Karpas-422 (cell line): Measurements from ENCODE around the gene GAK. TPM values are rescaled to one million over a fixed set of nuclear protein-coding genes. Genes with fewer than 3 reads are reported as not detected.
A peak's percentile ranks its signal among the peaks of the same experiment; 100 is the strongest.
"Not testable (repeated sequence)": the region's sequence is repeated elsewhere in the genome, so short reads cannot be mapped to it uniquely, and the experiment has no call there.

ENCODE experiments used
- DNase-seq: peaks from one replicate; pipeline ENCODE4 v3.0.0-alpha.2; 2015
- H2AFZ ChIP-seq: fragments of 200-600 bp; sonication (generic); 2 replicates; pipeline ENCODE4 v1.6.1; 2014; ENCODE audit warnings: antibody characterized with exemption, low read length, mixed read lengths
- H3K27ac ChIP-seq: fragments of 200-600 bp; sonication (generic); 2 replicates; pipeline ENCODE4 v1.5.1; 2014; ENCODE audit warnings: mild to moderate bottlenecking, low read length, moderate library complexity
- H3K27me3 ChIP-seq: fragments of 200-600 bp; sonication (generic); 2 replicates; pipeline ENCODE4 v1.6.1; 2014; ENCODE audit warnings: low read length, mixed read lengths
- H3K36me3 ChIP-seq: fragments of 200-600 bp; sonication (generic); 2 replicates; pipeline ENCODE4 v1.6.1; 2014; ENCODE audit warnings: low read length, mixed read lengths; ENCODE audit not compliant: insufficient read depth
- H3K4me1 ChIP-seq: fragments of 200-600 bp; sonication (generic); 2 replicates; pipeline ENCODE4 v1.6.1; 2014; ENCODE audit warnings: mild to moderate bottlenecking, low read length, mixed read lengths
- H3K4me2 ChIP-seq: fragments of 200-600 bp; sonication (generic); 2 replicates; pipeline ENCODE4 v1.6.1; 2014; ENCODE audit warnings: low read length, low read depth, mild to moderate bottlenecking; ENCODE audit not compliant: poor library complexity, severe bottlenecking
- H3K4me3 ChIP-seq: fragments of 200-600 bp; sonication (generic); 2 replicates; pipeline ENCODE4 v1.5.1; 2014; ENCODE audit warnings: mild to moderate bottlenecking, antibody characterized with exemption, low read length, mixed read lengths
- H3K79me2 ChIP-seq: fragments of 200-600 bp; sonication (generic); 2 replicates; pipeline ENCODE4 v1.6.1; 2014; ENCODE audit warnings: mild to moderate bottlenecking, low read length, mixed read lengths
- H3K9ac ChIP-seq: fragments of 200-600 bp; sonication (generic); 2 replicates; pipeline ENCODE4 v1.6.0; 2014; ENCODE audit warnings: low read length
- H3K9me2 ChIP-seq: fragments of 200-600 bp; sonication (generic), shearing (Covaris generic); replicated peaks from 2 replicates; pipeline ENCODE4 v1.6.0; 2014; ENCODE audit warnings: mild to moderate bottlenecking, low read length, moderate library complexity; ENCODE audit not compliant: insufficient read depth
- H3K9me3 ChIP-seq: fragments of 300-700, 200-600 bp; sonication (generic); 2 replicates; pipeline ENCODE4 v1.6.1; 2014; ENCODE audit warnings: low read length, mixed read lengths
- H4K20me1 ChIP-seq: fragments of 200-600 bp; sonication (generic); 2 replicates; pipeline ENCODE4 v1.6.1; 2014; ENCODE audit warnings: mild to moderate bottlenecking, antibody characterized with exemption, low read length, low read depth; ENCODE audit not compliant: insufficient read depth
- total RNA-seq: library from RNA; depleted of rRNA; stranded (reverse); fragments of >200 nt; shearing (Covaris generic); gene quantifications from 2 replicates; pipeline ENCODE4 v1.2.3, GENCODE V29; 2014; ENCODE audit warnings: low replicate concordance

The GAK gene
- total RNA-seq, 1 experiment from 2014 or later, result 48.8 TPM

DNA sequence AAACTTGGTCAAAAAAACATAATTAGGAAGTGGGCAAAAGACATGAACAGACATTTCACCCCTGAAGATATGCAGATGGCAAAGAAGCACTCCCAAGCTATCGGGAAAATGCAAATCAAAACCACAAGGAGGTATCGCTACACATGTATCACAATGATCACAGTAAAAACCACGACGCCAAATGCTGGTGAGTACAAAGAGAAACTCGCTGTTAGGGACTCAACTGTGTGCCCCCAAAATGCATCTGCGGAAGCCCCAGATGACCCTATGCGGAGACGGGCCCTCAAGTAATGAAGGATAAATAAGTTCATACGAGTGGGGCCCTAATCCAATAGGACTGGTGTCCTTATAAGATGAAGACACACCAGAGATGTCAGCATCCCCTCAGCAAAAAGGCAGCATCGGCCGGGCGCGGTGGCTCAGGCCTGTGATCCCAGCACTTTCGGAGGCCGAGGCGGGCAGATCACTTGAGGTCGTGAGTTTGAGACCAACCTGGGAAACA, 10.2 kb downstream of the GAK start:
- DNase-seq, result no peak
- H3K27ac ChIP-seq, result no peak overlapping the region
- H3K4me2 ChIP-seq, result no peak overlapping the region
- H3K9me3 ChIP-seq, result 0 out of 2 replicates have a peak, but pooled peaks cover 3% of the 10 kb centered on the region
- H3K27me3 ChIP-seq, result no peaks in the 10 kb centered on the region
- H4K20me1 ChIP-seq, result peaks cover 12% of the 10 kb centered on the region; the same call in 1 of the 2 replicates
- H2AFZ ChIP-seq, result no peak overlapping the region
- H3K79me2 ChIP-seq, result peaks cover 94% of the 10 kb centered on the region
- no peak overlapping the region for H3K9ac ChIP-seq
- H3K4me3 ChIP-seq, result no peak overlapping the region
- H3K36me3 ChIP-seq, result peaks cover 3% of the 10 kb centered on the region; the same call in 1 of the 2 replicates
- H3K9me2 ChIP-seq, result no peaks in the 10 kb centered on the region
- peaks cover 35% of the 10 kb centered on the region for H3K4me1 ChIP-seq

GRCh38 chr4:919004-919680, 13.0 kb downstream of the GAK start:
- not testable (repeated sequence) for H3K4me3 ChIP-seq, H3K9me3 ChIP-seq, H3K4me2 ChIP-seq, H3K9ac ChIP-seq, DNase-seq, H3K27me3 ChIP-seq, H2AFZ ChIP-seq, H3K9me2 ChIP-seq, H3K36me3 ChIP-seq, H3K27ac ChIP-seq, H4K20me1 ChIP-seq
- peaks cover 36% of the 10 kb centered on the region for H3K4me1 ChIP-seq
- H3K79me2 ChIP-seq, result peaks cover 97% of the 10 kb centered on the region

- Histone ChIP-seq H3K79me2 (peaks cover 93% of the 10 kb centered on the region), H3K4me1 (peaks cover 33% of the 10 kb centered on the region)
- not testable (repeated sequence) for H3K9me2 ChIP-seq, H4K20me1 ChIP-seq, H3K36me3 ChIP-seq, H3K9ac ChIP-seq, H2AFZ ChIP-seq, H3K27ac ChIP-seq, H3K4me3 ChIP-seq, H3K4me2 ChIP-seq, DNase-seq, H3K27me3 ChIP-seq, H3K9me3 ChIP-seq
These were observed 13.5 kb downstream of the GAK start for GRCh38 chr4:918591-918990.

- H3K4me1 ChIP-seq, result peaks cover 28% of the 10 kb centered on the region
These were observed 14.1 kb downstream of the GAK start for GRCh38 chr4:917992-918391.

DNA sequence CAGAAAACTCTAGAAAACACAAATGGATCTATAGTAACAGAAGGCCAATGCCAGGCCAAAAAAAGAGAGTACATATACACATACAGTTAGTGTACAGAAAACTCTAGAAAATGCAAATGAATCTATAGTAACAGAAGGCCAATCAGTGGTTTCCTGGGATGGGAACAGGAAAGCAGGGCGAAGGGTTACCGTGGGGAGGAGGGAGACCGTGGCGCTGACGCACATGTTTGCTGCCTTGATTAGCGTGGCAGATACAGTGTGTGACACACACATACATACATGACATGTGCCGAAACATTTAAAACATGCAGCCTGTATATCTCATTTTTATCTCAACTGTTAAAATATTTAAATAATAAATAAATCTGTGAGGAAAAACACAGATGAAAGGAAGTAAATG, 14.7 kb downstream of the GAK start:
- H3K27me3 ChIP-seq, result no peaks in the 10 kb centered on the region
- H3K9me2 ChIP-seq, result no peaks in the 10 kb centered on the region
- H4K20me1 ChIP-seq, result 0 out of 2 replicates have a peak, but pooled peaks cover 3% of the 10 kb centered on the region
- 0 out of 2 replicates have a peak, but pooled peaks cover 3% of the 10 kb centered on the region for H3K9me3 ChIP-seq
- H3K36me3 ChIP-seq, result peaks cover 3% of the 10 kb centered on the region; the same call in 1 of the 2 replicates
- H3K4me3 ChIP-seq, result no peak overlapping the region
- no peak overlapping the region for H3K4me2 ChIP-seq
- no peak overlapping the region for H2AFZ ChIP-seq
- no peak for DNase-seq
- peaks cover 93% of the 10 kb centered on the region for H3K79me2 ChIP-seq
- no peak overlapping the region for H3K9ac ChIP-seq
- H3K27ac ChIP-seq, result no peak overlapping the region
- H3K4me1 ChIP-seq, result peaks cover 23% of the 10 kb centered on the region

More at GRCh38 chr4:917992-918391, 14.1 kb downstream of the GAK start:
- no peak overlapping the region for H3K27ac ChIP-seq
- no peak for DNase-seq
- no peak overlapping the region for H3K4me2 ChIP-seq
- no peak overlapping the region for H3K4me3 ChIP-seq
- 0 out of 2 replicates have a peak, but pooled peaks cover 3% of the 10 kb centered on the region for H3K9me3 ChIP-seq
- peaks cover 93% of the 10 kb centered on the region for H3K79me2 ChIP-seq
- H3K9me2 ChIP-seq, result no peaks in the 10 kb centered on the region
- H2AFZ ChIP-seq, result no peak overlapping the region
- 0 out of 2 replicates have a peak, but pooled peaks cover 3% of the 10 kb centered on the region for H4K20me1 ChIP-seq
- H3K36me3 ChIP-seq, result peaks cover 3% of the 10 kb centered on the region; the same call in 1 of the 2 replicates
- no peaks in the 10 kb centered on the region for H3K27me3 ChIP-seq
- no peak overlapping the region for H3K9ac ChIP-seq

- Histone ChIP-seq H4K20me1 (0 out of 2 replicates have a peak, but pooled peaks cover 3% of the 10 kb centered on the region), H3K36me3 (no peaks in the 10 kb centered on the region), H3K9me3 (0 out of 2 replicates have a peak, but pooled peaks cover 3% of the 10 kb centered on the region), H3K4me3 (peak overlapping the region; percentile 12; the same call in 1 of the 2 replicates), H3K9me2 (no peaks in the 10 kb centered on the region), H3K4me1 (peaks cover 17% of the 10 kb centered on the region), H3K9ac (peak overlapping the region; percentile 41), H3K79me2 (peaks cover 75% of the 10 kb centered on the region), H3K4me2 (peak overlapping the region; percentile 48), H3K27ac (peak overlapping the region; percentile 66), H2AFZ (no peak overlapping the region), H3K27me3 (no peaks in the 10 kb centered on the region)
- DNase-seq, result no peak
These were observed 16.5 kb downstream of the GAK start for GRCh38 chr4:915595-915994.

- no peak overlapping the region for H2AFZ ChIP-seq
- 0 out of 2 replicates have a peak, but pooled peaks cover 3% of the 10 kb centered on the region for H3K9me3 ChIP-seq
- H4K20me1 ChIP-seq, result 0 out of 2 replicates have a peak, but pooled peaks cover 3% of the 10 kb centered on the region
- H3K4me3 ChIP-seq, result peak overlapping the region; percentile 12; the same call in 1 of the 2 replicates
- peak overlapping the region; percentile 48 for H3K4me2 ChIP-seq
- H3K9ac ChIP-seq, result peak overlapping the region; percentile 41
- peak overlapping the region; percentile 66 for H3K27ac ChIP-seq
- no peaks in the 10 kb centered on the region for H3K27me3 ChIP-seq
- DNase-seq, result no peak
- H3K4me1 ChIP-seq, result peaks cover 17% of the 10 kb centered on the region
- peaks cover 70% of the 10 kb centered on the region for H3K79me2 ChIP-seq
- no peaks in the 10 kb centered on the region for H3K9me2 ChIP-seq
- no peaks in the 10 kb centered on the region for H3K36me3 ChIP-seq
These were observed 17.1 kb downstream of the GAK start for GRCh38 chr4:915041-915474.

GRCh38 chr4:914531-914930, 17.6 kb downstream of the GAK start:
- Histone ChIP-seq H4K20me1 (0 out of 2 replicates have a peak, but pooled peaks cover 3% of the 10 kb centered on the region), H3K27me3 (no peaks in the 10 kb centered on the region), H3K4me3 (no peak overlapping the region), H3K9ac (no peak overlapping the region), H3K36me3 (peaks cover 3% of the 10 kb centered on the region; the same call in 1 of the 2 replicates), H3K4me2 (no peak overlapping the region), H3K79me2 (peaks cover 65% of the 10 kb centered on the region), H3K9me3 (0 out of 2 replicates have a peak, but pooled peaks cover 3% of the 10 kb centered on the region), H3K27ac (no peak overlapping the region), H3K9me2 (no peaks in the 10 kb centered on the region), H2AFZ (no peak overlapping the region), H3K4me1 (peaks cover 17% of the 10 kb centered on the region)
- no peak for DNase-seq
